ENCODE results near the gene LRRC41.
"Not testable (repeated sequence)": the region's sequence is repeated elsewhere in the genome, so short reads cannot be mapped to it uniquely, and the experiment has no call there.

- TF ChIP-seq, protein P1, sequence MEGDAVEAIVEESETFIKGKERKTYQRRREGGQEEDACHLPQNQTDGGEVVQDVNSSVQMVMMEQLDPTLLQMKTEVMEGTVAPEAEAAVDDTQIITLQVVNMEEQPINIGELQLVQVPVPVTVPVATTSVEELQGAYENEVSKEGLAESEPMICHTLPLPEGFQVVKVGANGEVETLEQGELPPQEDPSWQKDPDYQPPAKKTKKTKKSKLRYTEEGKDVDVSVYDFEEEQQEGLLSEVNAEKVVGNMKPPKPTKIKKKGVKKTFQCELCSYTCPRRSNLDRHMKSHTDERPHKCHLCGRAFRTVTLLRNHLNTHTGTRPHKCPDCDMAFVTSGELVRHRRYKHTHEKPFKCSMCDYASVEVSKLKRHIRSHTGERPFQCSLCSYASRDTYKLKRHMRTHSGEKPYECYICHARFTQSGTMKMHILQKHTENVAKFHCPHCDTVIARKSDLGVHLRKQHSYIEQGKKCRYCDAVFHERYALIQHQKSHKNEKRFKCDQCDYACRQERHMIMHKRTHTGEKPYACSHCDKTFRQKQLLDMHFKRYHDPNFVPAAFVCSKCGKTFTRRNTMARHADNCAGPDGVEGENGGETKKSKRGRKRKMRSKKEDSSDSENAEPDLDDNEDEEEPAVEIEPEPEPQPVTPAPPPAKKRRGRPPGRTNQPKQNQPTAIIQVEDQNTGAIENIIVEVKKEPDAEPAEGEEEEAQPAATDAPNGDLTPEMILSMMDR (IDR thresholded peaks at IDR 0.05) = not testable (repeated sequence)
- TF ChIP-seq EP300 (IDR thresholded peaks at IDR 0.05) = not testable (repeated sequence)
Observed at GRCh38 chr1:46331786-46332540, 28.5 kb upstream of the LRRC41 start.
